H1 (cell line): Measurements from ENCODE around the gene EIF4E3. TPM values are rescaled to one million over a fixed set of nuclear protein-coding genes. Genes with fewer than 3 reads are reported as not detected.

Experiments used
- NRF1 ChIP-seq: IDR thresholded peaks from 2 replicates; pipeline ENCODE4 v1.6.1; 2011; ENCODE audit warnings: mild to moderate bottlenecking, low read depth, low read length, improper control_type of control experiment
- TCF12 ChIP-seq: IDR thresholded peaks from 2 replicates; pipeline ENCODE4 v1.6.1; 2011; ENCODE audit warnings: low read depth, mild to moderate bottlenecking, low read length
- polyA plus RNA-seq, 7 experiments: library from polyadenylated mRNA; depleted of rRNA in 3 of 7; stranded (reverse) in 5 of 7; unstranded in 2 of 7; fragments of >200 nt in 5 of 7; fragments of 200-250 nt in 2 of 7; gene quantifications; 1 replicate in 5 of 7; 2 replicates in 1 of 7; 4 replicates in 1 of 7; pipeline versions ENCODE4 v1.2.1 to v1.2.3, GENCODE V29; 2011 to 2013; ENCODE audit warnings: missing spikeins in 2 of 7, mixed read lengths in 2 of 7
- total RNA-seq: library from RNA; stranded (reverse); fragmentation: NEBNext Ultra II Directional; extraction: Animal tissue kit (Norgen Biotek cat#: 25700); gene quantifications from 2 replicates; pipeline ENCODE4 v1.2.1, GENCODE V29; 2021
- TF ChIP-seq, protein P1 (sequence below): IDR thresholded peaks from 2 replicates; pipeline ENCODE4 v1.6.1; 2012; ENCODE audit warnings: inconsistent platforms

EIF4E3 gene
- total and polyA plus RNA-seq, 2 of the 8 experiments (the other 6 are each of a cell fraction or from before 2014, with no cell fraction given): 5.2 to 17.0 TPM

DNA sequence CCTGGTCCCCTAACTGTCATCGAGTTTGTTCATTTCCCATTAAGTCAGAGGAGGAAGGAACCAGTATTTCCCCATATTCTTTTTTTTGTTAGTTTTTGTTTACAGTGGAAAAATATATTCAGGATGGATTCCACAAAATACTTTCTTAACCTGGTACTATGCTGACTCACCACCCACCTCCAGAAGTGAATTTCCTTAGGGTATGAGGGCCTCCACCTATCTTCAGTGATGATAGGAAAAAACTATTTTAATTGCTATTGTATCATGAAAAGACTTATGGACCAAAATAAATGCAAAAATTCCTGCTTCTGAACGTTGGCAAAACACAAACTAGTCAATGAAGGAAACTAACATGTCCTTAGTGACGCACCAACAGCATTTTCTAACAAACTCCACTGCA lies 77.5 kb downstream of the EIF4E3 start (continued):
- TF ChIP-seq TCF12 (no peak), NRF1 (no peak)
- TF ChIP-seq, protein P1, sequence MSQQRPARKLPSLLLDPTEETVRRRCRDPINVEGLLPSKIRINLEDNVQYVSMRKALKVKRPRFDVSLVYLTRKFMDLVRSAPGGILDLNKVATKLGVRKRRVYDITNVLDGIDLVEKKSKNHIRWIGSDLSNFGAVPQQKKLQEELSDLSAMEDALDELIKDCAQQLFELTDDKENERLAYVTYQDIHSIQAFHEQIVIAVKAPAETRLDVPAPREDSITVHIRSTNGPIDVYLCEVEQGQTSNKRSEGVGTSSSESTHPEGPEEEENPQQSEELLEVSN: no peak
